Astrocyte of the cerebellum (primary cell): ENCODE measurements around the gene FETUB.

Experiments
- DNase-seq: peaks from one replicate; pipeline ENCODE4 v3.0.0-alpha.2; 2011; ENCODE audit warnings: low read depth
- H3K4me3 ChIP-seq: 2 replicates; pipeline ENCODE4 v1.5.1; 2011; ENCODE audit warnings: mild to moderate bottlenecking, low read depth, low read length, moderate library complexity
- in situ Hi-C: cut with HindIII; loops from 2 replicates; pipeline ENCODE4 v1.10.0; 2017; ENCODE audit warnings: low sequenced_read_pairs
- TF ChIP-seq, protein P1 (sequence below): IDR thresholded peaks from 2 replicates; pipeline ENCODE4 v1.5.1; 2012; ENCODE audit warnings: low read length, low read depth, moderate library complexity, mild to moderate bottlenecking; ENCODE audit errors: missing control alignments

The FETUB gene

DNA sequence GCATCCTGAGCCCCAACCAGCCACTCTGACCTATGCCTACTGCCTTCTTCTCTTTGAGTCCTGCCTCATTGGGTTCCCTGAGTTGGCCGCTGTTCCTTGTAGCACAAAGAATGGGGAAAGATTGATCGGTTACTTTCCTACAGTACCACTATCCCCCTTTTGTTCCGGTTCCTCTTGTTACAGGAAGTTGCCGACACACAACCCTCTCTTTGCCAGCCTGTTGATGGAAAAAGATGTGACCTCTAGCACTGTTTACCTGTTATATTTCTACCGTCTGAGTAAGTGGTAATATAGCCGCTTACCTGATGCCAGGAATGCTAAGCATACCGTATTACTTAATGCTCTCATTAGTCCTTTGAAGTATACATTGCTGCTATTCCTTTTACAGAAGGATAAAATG lies 37.0 kb upstream of the FETUB start:
- DNase-seq, result no peak
- in situ Hi-C loops, result no loop called here
- TF ChIP-seq, protein P1, sequence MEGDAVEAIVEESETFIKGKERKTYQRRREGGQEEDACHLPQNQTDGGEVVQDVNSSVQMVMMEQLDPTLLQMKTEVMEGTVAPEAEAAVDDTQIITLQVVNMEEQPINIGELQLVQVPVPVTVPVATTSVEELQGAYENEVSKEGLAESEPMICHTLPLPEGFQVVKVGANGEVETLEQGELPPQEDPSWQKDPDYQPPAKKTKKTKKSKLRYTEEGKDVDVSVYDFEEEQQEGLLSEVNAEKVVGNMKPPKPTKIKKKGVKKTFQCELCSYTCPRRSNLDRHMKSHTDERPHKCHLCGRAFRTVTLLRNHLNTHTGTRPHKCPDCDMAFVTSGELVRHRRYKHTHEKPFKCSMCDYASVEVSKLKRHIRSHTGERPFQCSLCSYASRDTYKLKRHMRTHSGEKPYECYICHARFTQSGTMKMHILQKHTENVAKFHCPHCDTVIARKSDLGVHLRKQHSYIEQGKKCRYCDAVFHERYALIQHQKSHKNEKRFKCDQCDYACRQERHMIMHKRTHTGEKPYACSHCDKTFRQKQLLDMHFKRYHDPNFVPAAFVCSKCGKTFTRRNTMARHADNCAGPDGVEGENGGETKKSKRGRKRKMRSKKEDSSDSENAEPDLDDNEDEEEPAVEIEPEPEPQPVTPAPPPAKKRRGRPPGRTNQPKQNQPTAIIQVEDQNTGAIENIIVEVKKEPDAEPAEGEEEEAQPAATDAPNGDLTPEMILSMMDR, result no peak
- H3K4me3 ChIP-seq, result no peak overlapping the region

GRCh38 chr3:186605078-186605477 lies 35.1 kb upstream of the FETUB start:
- H3K4me3 ChIP-seq, result no peak overlapping the region
- TF ChIP-seq, protein P1, result no peak
- in situ Hi-C loops, result no loop called here
- DNase-seq, result no peak

GRCh38 chr3:186605561-186606545 lies 34.3 kb upstream of the FETUB start:
- in situ Hi-C loops, result no loop called here
- TF ChIP-seq, protein P1, result no peak
- DNase-seq, result no peak
- H3K4me3 ChIP-seq, result no peak overlapping the region

DNA sequence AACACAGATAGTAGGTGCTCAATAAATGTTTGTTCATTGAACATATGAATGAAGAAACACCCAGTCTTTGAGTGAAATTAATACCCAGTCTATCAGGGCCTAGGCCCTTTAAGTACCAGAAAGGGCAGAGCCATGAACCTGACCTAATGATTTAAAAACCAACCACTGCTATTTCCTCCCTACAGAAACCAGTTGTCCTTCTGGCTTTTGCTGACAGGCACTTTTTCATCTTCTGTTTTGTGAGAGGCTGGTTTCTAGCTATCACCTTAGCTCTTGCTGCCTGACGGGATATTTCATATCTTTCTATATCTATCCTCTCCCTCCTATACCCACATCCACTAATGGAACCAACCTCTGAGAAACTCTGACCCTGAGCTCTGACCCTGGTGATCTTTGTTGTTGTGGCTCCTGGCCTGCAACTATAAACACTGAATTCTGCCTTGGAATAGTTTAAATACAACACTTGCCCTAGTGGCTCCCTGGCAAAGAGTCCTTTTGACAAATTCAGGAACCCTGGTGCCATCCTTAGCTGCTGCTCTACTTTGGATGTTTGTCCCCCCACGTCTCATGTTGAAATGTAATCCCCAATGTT lies 31.5 kb upstream of the FETUB start:
- TF ChIP-seq, protein P1, result no peak
- no peak for DNase-seq
- in situ Hi-C loops, result no loop called here
- no peak overlapping the region for H3K4me3 ChIP-seq

DNA sequence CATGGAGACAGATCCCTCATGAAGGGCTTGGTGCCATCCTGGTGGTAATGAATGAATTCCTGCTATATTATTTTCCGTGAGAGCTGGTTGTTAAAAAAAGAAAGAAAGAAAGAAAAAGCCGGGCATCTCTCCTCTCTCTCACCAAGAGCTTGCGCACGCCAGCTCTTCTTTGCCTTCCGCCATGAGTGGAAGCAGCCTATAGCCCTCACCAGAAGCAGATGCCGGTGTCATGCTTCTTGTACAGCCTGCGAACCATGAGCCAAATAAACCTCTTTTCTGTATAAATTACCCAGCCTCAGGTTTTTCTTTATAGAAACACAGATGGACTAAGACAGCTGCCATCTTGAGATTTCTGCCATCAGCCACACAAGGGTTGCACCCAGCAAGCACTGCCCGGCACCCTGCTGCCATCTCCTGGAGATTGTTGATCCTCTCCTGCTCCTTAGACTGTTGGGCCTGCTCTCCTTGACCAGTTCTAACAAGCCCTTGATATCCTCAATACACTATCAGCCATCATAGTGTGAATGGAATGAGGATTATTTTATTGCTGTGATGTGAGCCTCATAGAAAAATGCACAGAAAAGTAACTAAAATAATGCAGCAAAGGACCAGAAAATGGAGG lies 30.8 kb upstream of the FETUB start:
- no peak overlapping the region for H3K4me3 ChIP-seq
- in situ Hi-C loops, result no loop called here
- DNase-seq, result no peak
- TF ChIP-seq, protein P1, result no peak

- DNase-seq, result no peak
- TF ChIP-seq, protein P1, result no peak
- H3K4me3 ChIP-seq, result no peak overlapping the region
- in situ Hi-C loops, result no loop called here
Observed at GRCh38 chr3:186612065-186612464, 28.1 kb upstream of the FETUB start.
